ENCODE results near the gene ZNRF1.

ZNRF1 gene

DNA sequence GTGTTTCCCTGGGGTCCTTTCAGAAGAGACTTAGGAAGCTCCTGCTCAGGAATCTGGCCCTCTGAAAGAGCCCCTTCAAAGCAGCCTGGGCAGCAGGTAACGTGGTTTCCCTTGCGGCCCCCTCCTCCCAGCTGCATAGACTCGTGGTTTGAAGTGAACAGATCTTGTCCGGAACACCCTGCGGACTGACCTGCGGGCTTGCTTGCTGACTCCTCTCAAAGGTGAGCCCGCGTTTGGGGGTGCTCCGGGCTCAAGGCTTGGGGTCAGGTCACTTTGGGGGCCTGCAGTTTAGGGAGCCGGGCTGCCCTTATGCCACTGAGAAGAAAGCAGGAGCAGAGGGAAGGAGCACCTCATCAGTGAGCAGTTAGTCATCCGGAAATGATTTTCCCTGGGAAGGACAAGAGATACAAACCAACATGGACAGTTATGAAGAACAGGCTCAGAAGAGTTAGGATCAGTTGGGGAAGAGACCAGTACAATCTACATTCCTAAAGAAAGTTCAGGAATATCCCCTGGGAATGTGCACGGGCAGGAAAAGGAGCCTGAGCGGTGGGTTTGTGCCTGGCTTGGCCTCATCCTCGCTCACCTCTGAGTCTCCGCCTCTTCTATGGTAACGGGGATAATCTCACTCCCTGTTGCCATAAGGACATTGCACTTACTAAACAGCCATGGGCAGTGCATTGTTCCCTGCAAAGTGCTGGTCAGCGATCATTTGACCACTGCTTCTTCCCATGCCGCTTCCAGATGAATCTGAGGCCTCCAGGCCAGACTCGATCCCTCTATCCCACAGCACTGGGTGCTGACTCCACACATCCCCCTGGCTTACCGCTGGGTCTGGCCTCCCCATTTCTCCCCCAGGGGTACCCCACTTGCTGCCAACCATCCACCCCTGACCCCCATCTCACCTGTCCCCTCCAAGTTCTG lies 107.8 kb downstream of the ZNRF1 start:
- H3K27ac ChIP-seq (ENCODE audit: poor library complexity, severe bottlenecking): no peak overlapping the region
- peaks cover 31% of the 10 kb centered on the region for H3K4me1 ChIP-seq (ENCODE audit: insufficient read depth, poor library complexity, severe bottlenecking)

GRCh38 chr16:75107505-75107904 lies 108.7 kb downstream of the ZNRF1 start:
- Histone ChIP-seq H3K27ac (ENCODE audit: poor library complexity, severe bottlenecking) (peak overlapping the region; percentile 89), H3K36me3 (ENCODE audit: low read depth) (no peaks in the 10 kb centered on the region; the same call in 1 of the 2 replicates), H3K4me3 (ENCODE audit: severe bottlenecking) (no peak overlapping the region), H3K4me1 (ENCODE audit: insufficient read depth, poor library complexity, severe bottlenecking) (peaks cover 31% of the 10 kb centered on the region), H3K27me3 (ENCODE audit: insufficient read depth, poor library complexity, severe bottlenecking) (no peaks in the 10 kb centered on the region), H3K9me3 (ENCODE audit: severe bottlenecking) (no peaks in the 10 kb centered on the region)
- no peak for DNase-seq (ENCODE audit: low spot score)
- ATAC-seq (ENCODE audit: low read depth): no peak
- TF ChIP-seq, protein P1, sequence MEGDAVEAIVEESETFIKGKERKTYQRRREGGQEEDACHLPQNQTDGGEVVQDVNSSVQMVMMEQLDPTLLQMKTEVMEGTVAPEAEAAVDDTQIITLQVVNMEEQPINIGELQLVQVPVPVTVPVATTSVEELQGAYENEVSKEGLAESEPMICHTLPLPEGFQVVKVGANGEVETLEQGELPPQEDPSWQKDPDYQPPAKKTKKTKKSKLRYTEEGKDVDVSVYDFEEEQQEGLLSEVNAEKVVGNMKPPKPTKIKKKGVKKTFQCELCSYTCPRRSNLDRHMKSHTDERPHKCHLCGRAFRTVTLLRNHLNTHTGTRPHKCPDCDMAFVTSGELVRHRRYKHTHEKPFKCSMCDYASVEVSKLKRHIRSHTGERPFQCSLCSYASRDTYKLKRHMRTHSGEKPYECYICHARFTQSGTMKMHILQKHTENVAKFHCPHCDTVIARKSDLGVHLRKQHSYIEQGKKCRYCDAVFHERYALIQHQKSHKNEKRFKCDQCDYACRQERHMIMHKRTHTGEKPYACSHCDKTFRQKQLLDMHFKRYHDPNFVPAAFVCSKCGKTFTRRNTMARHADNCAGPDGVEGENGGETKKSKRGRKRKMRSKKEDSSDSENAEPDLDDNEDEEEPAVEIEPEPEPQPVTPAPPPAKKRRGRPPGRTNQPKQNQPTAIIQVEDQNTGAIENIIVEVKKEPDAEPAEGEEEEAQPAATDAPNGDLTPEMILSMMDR (IDR thresholded peaks at IDR 0.05; ENCODE audit: poor library complexity, severe bottlenecking): no peak

More for the DNA sequence above, 107.8 kb downstream of the ZNRF1 start:
- Histone ChIP-seq H3K36me3 (ENCODE audit: low read depth) (no peaks in the 10 kb centered on the region; the same call in 1 of the 2 replicates), H3K27me3 (ENCODE audit: insufficient read depth, poor library complexity, severe bottlenecking) (no peaks in the 10 kb centered on the region), H3K9me3 (ENCODE audit: severe bottlenecking) (no peaks in the 10 kb centered on the region), H3K4me3 (ENCODE audit: severe bottlenecking) (no peak overlapping the region)
- ATAC-seq (ENCODE audit: low read depth) (no peak), DNase-seq (ENCODE audit: low spot score) (no peak)
- TF ChIP-seq, protein P1 (IDR thresholded peaks at IDR 0.05; ENCODE audit: poor library complexity, severe bottlenecking): no peak

GRCh38 chr16:75108792-75109731 lies 110.2 kb downstream of the ZNRF1 start:
- peak; percentile 99 for DNase-seq (ENCODE audit: low spot score)
- H3K4me1 ChIP-seq (ENCODE audit: insufficient read depth, poor library complexity, severe bottlenecking): peaks cover 31% of the 10 kb centered on the region

GRCh38 chr16:75109732-75110243 lies 111.0 kb downstream of the ZNRF1 start:
- Histone ChIP-seq H3K4me1 (ENCODE audit: insufficient read depth, poor library complexity, severe bottlenecking) (peaks cover 31% of the 10 kb centered on the region), H3K9me3 (ENCODE audit: severe bottlenecking) (no peaks in the 10 kb centered on the region), H3K36me3 (ENCODE audit: low read depth) (no peaks in the 10 kb centered on the region), H3K27ac (ENCODE audit: poor library complexity, severe bottlenecking) (peak overlapping the region; percentile 89), H3K4me3 (ENCODE audit: severe bottlenecking) (no peak overlapping the region), H3K27me3 (ENCODE audit: insufficient read depth, poor library complexity, severe bottlenecking) (no peaks in the 10 kb centered on the region)
- TF ChIP-seq, protein P1 (IDR thresholded peaks at IDR 0.05; ENCODE audit: poor library complexity, severe bottlenecking): peak; percentile 12
- 0 out of 3 replicates have a peak, but pooled peaks have one; percentile 0 for ATAC-seq (ENCODE audit: low read depth)
- no peak for DNase-seq (ENCODE audit: low spot score)

More at GRCh38 chr16:75108792-75109731, 110.2 kb downstream of the ZNRF1 start:
- peak; percentile 78 for ATAC-seq (ENCODE audit: low read depth)
- TF ChIP-seq, protein P1 (IDR thresholded peaks at IDR 0.05; ENCODE audit: poor library complexity, severe bottlenecking): no peak
- Histone ChIP-seq H3K36me3 (ENCODE audit: low read depth) (no peaks in the 10 kb centered on the region), H3K4me3 (ENCODE audit: severe bottlenecking) (no peak overlapping the region), H3K27me3 (ENCODE audit: insufficient read depth, poor library complexity, severe bottlenecking) (no peaks in the 10 kb centered on the region), H3K27ac (ENCODE audit: poor library complexity, severe bottlenecking) (peak overlapping the region; percentile 89), H3K9me3 (ENCODE audit: severe bottlenecking) (no peaks in the 10 kb centered on the region)

Measured in RWPE2 (cell line).